Muscle of leg (tissue), 11 donors: Measurements from ENCODE around the gene ATP13A3. TPM values are rescaled to one million over a fixed set of nuclear protein-coding genes. Genes with fewer than 3 reads are reported as not detected.

Experiments used
- DNase-seq: peaks from one replicate; pipeline ENCODE4 v3.0.0; 2013
- H3K27ac ChIP-seq: one replicate; pipeline ENCODE4 v1.5.1; 2013; ENCODE audit warnings: mild to moderate bottlenecking, low read length, control low read depth
- H3K27me3 ChIP-seq: one replicate; pipeline ENCODE4 v1.6.1; 2013; ENCODE audit warnings: low read length; ENCODE audit not compliant: control insufficient read depth, insufficient read depth
- H3K36me3 ChIP-seq: one replicate; pipeline ENCODE4 v1.6.1; 2013; ENCODE audit warnings: low read length; ENCODE audit not compliant: control insufficient read depth, insufficient read depth
- H3K4me1 ChIP-seq: one replicate; pipeline ENCODE4 v1.6.1; 2013; ENCODE audit warnings: low read length; ENCODE audit not compliant: control insufficient read depth, insufficient read depth
- H3K4me3 ChIP-seq: one replicate; pipeline ENCODE4 v1.5.1; 2013; ENCODE audit warnings: low read length, control low read depth
- H3K9me3 ChIP-seq: replicated peaks from 2 replicates; pipeline ENCODE4 v1.6.1; 2013; ENCODE audit warnings: low read depth, low read length; ENCODE audit not compliant: control insufficient read depth
- WGBS: methylation state at CpG from one replicate; pipeline ENCODE4 v1.1.5; 2013; ENCODE audit warnings: missing lambda C conversion rate; ENCODE audit not compliant: insufficient coverage; 5-methylcytosine and 5-hydroxymethylcytosine counted together
- polyA plus RNA-seq, 8 donors: library from polyadenylated mRNA; unstranded; fragments of 120-200 nt; gene quantifications; one replicate each; pipeline versions ENCODE4 v1.2.1 to v1.2.3, GENCODE V29; 2013; ENCODE audit warnings: inconsistent platforms in 1 of 8, low replicate concordance in 1 of 8; ENCODE audit not compliant: insufficient read length in 8 of 8, insufficient read depth in 1 of 8
- total RNA-seq: library from RNA; stranded (reverse); fragments of 120-200 nt; gene quantifications from one replicate; pipeline ENCODE4 v1.2.4, GENCODE V29; 2013

Gene ATP13A3
- total and polyA plus RNA-seq, 9 donors = 16.0 to 35.2 (median 22.0) TPM

- Histone ChIP-seq H3K9me3 (no peaks in the 10 kb centered on the region), H3K36me3 (no peaks in the 10 kb centered on the region), H3K4me1 (no peaks in the 10 kb centered on the region), H3K27ac (no peak overlapping the region), H3K4me3 (no peak overlapping the region), H3K27me3 (no peaks in the 10 kb centered on the region)
- DNase-seq = no peak
- no CpG with 5 or more reads among the region's 5 CpGs for WGBS
Measured at GRCh38 chr3:194465920-194466570, 20.8 kb downstream of the ATP13A3 start.

DNA sequence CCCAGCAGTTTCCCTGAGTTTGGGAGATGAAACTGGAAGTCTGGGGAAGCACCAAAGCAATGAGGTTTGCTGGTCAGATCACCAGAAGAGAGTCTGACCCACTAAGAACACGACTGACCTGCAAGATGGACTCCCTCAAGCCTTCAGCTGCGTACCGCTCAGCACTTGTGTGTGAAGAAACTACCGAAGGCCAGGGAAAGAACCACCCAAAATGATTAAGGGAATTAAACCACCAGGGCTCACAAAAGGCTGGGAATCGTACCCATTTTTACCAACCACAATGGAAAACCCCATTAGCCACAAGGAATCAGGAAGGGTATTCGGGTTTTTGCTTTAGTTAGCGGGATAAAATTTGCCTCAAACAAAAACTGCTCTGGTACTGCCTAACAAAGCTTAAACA is 21.6 kb downstream of the ATP13A3 start:
- Histone ChIP-seq H3K4me1 (no peaks in the 10 kb centered on the region), H3K4me3 (no peak overlapping the region), H3K9me3 (no peaks in the 10 kb centered on the region), H3K36me3 (peaks cover 2% of the 10 kb centered on the region), H3K27me3 (no peaks in the 10 kb centered on the region), H3K27ac (no peak overlapping the region)
- 90% methylated on average over 2 of the region's 7 CpGs for WGBS
- no peak for DNase-seq

GRCh38 chr3:194464692-194465091 is 22.1 kb downstream of the ATP13A3 start:
- H3K4me1 ChIP-seq = no peaks in the 10 kb centered on the region
- H3K4me3 ChIP-seq = no peak overlapping the region
- no peaks in the 10 kb centered on the region for H3K27me3 ChIP-seq
- no CpG with 5 or more reads among the region's 1 CpG for WGBS
- H3K36me3 ChIP-seq = peaks cover 2% of the 10 kb centered on the region
- no peaks in the 10 kb centered on the region for H3K9me3 ChIP-seq
- DNase-seq = no peak
- H3K27ac ChIP-seq = no peak overlapping the region

GRCh38 chr3:194462936-194463335 is 23.9 kb downstream of the ATP13A3 start:
- Histone ChIP-seq H3K36me3 (peaks cover 2% of the 10 kb centered on the region), H3K9me3 (no peaks in the 10 kb centered on the region), H3K27ac (no peak overlapping the region), H3K4me1 (no peaks in the 10 kb centered on the region), H3K4me3 (no peak overlapping the region), H3K27me3 (no peaks in the 10 kb centered on the region)
- no peak for DNase-seq
- 100% methylated on average over 1 of the region's 2 CpGs for WGBS

DNA sequence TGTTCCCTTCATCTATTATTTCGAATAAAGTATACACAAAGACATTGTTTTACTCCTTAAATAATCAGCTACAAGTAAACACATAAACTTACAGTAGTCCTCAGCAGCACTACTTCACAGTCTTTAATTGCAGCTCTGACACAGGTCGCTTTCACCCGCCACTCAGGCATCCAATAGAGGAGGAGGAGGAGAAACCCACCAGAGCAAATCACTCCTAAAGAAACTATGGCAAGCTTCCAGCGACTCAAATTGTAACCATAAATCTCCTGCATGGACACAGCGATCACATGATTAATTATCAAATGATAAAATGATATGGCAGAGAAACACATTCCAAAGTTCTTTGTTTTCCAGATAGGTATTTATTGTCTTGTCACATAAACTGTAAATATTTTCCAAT is 26.2 kb downstream of the ATP13A3 start:
- Histone ChIP-seq H3K4me3 (no peak overlapping the region), H3K27ac (no peak overlapping the region), H3K4me1 (no peaks in the 10 kb centered on the region), H3K9me3 (no peaks in the 10 kb centered on the region), H3K36me3 (peaks cover 2% of the 10 kb centered on the region), H3K27me3 (no peaks in the 10 kb centered on the region)
- no CpG with 5 or more reads among the region's 5 CpGs for WGBS
- no peak for DNase-seq

DNA sequence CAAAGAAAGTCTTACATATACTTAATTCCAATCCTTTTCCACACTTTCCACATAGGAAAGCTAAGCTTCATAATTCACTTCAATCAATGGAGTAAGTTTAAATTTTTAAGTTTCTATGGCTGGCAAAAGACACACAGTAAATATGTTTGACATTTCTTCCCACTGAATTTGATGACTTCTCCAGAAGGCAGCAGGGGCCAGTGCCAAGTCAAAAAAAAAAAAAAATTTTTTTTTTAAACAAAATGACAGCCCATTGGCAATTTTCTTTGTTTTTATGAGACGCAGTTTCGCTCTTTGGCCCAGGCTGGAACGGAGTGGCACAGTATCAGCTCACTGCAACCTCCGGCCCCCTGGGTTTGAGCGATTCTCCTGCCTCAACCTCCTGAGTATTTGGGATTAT is 28.7 kb downstream of the ATP13A3 start:
- DNase-seq = peak; percentile 55
- H3K27ac ChIP-seq = no peak overlapping the region
- peaks cover 4% of the 10 kb centered on the region for H3K36me3 ChIP-seq
- no peaks in the 10 kb centered on the region for H3K9me3 ChIP-seq
- no peaks in the 10 kb centered on the region for H3K4me1 ChIP-seq
- 82% methylated on average over 3 of the region's 5 CpGs for whole genome bisulfite sequencing
- H3K4me3 ChIP-seq = no peak overlapping the region
- no peaks in the 10 kb centered on the region for H3K27me3 ChIP-seq

- Histone ChIP-seq H3K36me3 (peaks cover 18% of the 10 kb centered on the region), H3K27ac (no peak overlapping the region), H3K4me3 (no peak overlapping the region), H3K4me1 (no peaks in the 10 kb centered on the region), H3K9me3 (no peaks in the 10 kb centered on the region), H3K27me3 (no peaks in the 10 kb centered on the region)
- no peak for DNase-seq
- WGBS = no CpG with 5 or more reads among the region's 1 CpG
Measured at GRCh38 chr3:194455481-194455880, 31.3 kb downstream of the ATP13A3 start.

DNA sequence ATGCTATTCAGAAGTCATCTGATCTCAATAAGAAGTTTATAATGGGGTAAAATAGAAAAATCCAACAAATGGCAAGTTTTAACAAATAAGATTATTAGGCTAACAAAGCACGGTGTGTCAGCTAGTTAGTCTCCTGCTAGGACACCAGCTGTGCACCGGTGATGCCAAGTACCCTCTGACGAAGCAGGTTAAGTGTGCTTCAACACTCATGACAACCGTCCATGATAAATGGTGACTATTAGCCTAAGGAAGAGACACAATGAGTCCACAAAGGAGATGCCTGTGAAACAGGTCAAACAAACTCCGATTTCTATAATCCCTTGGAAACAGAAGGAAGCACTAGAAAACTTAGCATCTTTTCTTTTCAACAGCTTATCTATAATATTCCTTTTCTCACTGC is 36.5 kb downstream of the ATP13A3 start:
- DNase-seq = no peak
- H3K4me3 ChIP-seq = no peak overlapping the region
- 96% methylated on average over 3 of the region's 5 CpGs for WGBS
- no peaks in the 10 kb centered on the region for H3K9me3 ChIP-seq
- H3K36me3 ChIP-seq = peaks cover 40% of the 10 kb centered on the region
- H3K4me1 ChIP-seq = no peaks in the 10 kb centered on the region
- H3K27ac ChIP-seq = no peak overlapping the region
- no peaks in the 10 kb centered on the region for H3K27me3 ChIP-seq

GRCh38 chr3:194449913-194450312 is 36.9 kb downstream of the ATP13A3 start:
- no peak for DNase-seq
- no CpG with 5 or more reads among the region's 3 CpGs for WGBS
- Histone ChIP-seq H3K36me3 (peaks cover 40% of the 10 kb centered on the region), H3K27me3 (no peaks in the 10 kb centered on the region), H3K4me3 (no peak overlapping the region), H3K4me1 (no peaks in the 10 kb centered on the region), H3K9me3 (no peaks in the 10 kb centered on the region), H3K27ac (no peak overlapping the region)

GRCh38 chr3:194447657-194448056 is 39.1 kb downstream of the ATP13A3 start:
- WGBS = no CpG with 5 or more reads among the region's 1 CpG
- no peaks in the 10 kb centered on the region for H3K27me3 ChIP-seq
- peaks cover 35% of the 10 kb centered on the region for H3K36me3 ChIP-seq

DNA sequence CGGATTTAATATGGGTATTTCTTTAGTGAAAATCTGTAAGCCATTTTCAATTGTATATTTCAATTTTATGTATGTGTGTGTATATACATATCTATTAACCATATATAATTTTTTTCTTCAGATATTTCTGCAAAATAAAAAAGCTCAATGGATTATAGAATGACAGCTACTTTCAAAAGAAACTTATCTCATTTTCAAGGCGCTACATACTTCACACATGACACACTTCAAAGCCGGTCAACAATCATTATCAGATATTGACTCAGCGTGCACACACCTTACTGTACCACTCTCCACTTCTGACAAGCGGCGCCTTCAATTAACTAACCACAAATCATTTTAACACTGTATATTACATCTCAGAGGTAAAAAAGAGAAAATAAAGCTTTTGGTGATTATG is 39.6 kb downstream of the ATP13A3 start:
- Histone ChIP-seq H3K4me1 (no peaks in the 10 kb centered on the region), H3K27ac (no peak overlapping the region), H3K36me3 (peaks cover 34% of the 10 kb centered on the region), H3K4me3 (no peak overlapping the region), H3K9me3 (no peaks in the 10 kb centered on the region), H3K27me3 (no peaks in the 10 kb centered on the region)
- WGBS = no CpG with 5 or more reads among the region's 6 CpGs
- no peak for DNase-seq

More at GRCh38 chr3:194447657-194448056, 39.1 kb downstream of the ATP13A3 start:
- H3K4me1 ChIP-seq = no peaks in the 10 kb centered on the region
- H3K27ac ChIP-seq = no peak overlapping the region
- no peak for DNase-seq
- no peaks in the 10 kb centered on the region for H3K9me3 ChIP-seq
- no peak overlapping the region for H3K4me3 ChIP-seq
